LoVo (cell line): Measurements from ENCODE around the gene TMEM139.

ENCODE experiments used
- DNase-seq: peaks from one replicate; pipeline ENCODE4 v3.0.0-alpha.2; 2016; ENCODE audit warnings: low spot score

Gene TMEM139

GRCh38 chr7:143325240-143325639 is 40.5 kb downstream of the TMEM139 start:
- no peak for DNase-seq

GRCh38 chr7:143327903-143328302 is 43.1 kb downstream of the TMEM139 start:
- DNase-seq = no peak

GRCh38 chr7:143329471-143330170 is 44.9 kb downstream of the TMEM139 start:
- DNase-seq = no peak

GRCh38 chr7:143331179-143331801 is 46.5 kb downstream of the TMEM139 start:
- peak; percentile 64 for DNase-seq

- DNase-seq = no peak
These were observed 49.5 kb downstream of the TMEM139 start for GRCh38 chr7:143334244-143334643.

- no peak for DNase-seq
These were observed 52.5 kb downstream of the TMEM139 start for GRCh38 chr7:143337216-143337615.
